Activated CD4-positive, alpha-beta T cell treated with anti-CD3 and anti-CD28 coated beads, Interleukin-2, amount 50 U/mL, for 4 hours (primary cell): Measurements from ENCODE around the gene MYO7B.

Experiments used
- DNase-seq, 2 experiments: peaks; one replicate each; pipeline ENCODE4 v3.0.0-alpha.2; 2020

The MYO7B gene

DNA sequence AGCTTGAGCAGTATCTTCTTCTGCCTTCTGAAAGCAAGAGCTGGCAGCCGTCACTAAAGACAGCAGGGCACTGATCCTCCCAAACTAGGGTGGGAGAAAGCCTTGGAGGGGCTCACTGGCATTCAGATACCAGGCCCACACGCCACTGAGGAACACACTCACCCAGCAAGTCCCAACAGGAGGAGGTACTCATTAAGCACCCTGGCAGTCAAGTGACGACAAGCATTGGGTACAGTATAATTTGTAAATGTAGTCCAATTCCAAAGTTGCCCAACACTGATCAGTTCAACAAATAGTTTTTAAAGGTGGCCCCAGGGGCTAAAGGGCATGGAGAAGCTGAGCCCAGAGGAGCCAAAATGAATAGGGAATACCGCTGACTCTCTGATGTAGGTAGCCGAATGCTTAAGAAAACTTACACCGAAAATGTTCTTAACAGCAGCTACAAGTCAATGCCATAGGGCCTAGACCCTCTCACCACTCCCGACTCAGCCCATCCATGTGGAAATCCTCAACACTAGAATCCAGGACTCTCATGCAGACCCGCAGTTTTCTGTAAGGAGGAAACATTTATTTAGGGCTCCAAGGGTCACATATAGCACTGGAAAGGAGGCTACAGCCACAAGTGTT is 129.9 kb downstream of the MYO7B start:
- no peak for DNase-seq

DNA sequence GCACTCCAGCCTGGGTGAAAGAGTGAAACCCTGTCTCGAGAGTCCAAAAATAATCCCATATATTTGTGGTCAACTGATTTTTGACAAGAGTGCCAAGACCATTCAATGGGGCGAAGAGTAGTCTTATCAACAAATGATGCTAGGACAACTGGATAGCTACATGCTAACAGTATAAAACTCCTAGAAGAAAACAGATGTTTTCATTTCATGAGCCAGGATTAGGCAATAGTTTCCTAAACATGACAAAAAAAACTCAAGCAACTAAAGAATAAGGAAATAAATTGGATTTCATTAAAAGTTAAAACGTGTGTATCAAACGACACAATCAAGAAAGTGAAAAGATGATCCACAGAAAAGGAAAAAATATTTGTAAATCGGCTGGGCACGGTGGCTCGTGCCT is 133.6 kb downstream of the MYO7B start:
- no peak for DNase-seq

DNA sequence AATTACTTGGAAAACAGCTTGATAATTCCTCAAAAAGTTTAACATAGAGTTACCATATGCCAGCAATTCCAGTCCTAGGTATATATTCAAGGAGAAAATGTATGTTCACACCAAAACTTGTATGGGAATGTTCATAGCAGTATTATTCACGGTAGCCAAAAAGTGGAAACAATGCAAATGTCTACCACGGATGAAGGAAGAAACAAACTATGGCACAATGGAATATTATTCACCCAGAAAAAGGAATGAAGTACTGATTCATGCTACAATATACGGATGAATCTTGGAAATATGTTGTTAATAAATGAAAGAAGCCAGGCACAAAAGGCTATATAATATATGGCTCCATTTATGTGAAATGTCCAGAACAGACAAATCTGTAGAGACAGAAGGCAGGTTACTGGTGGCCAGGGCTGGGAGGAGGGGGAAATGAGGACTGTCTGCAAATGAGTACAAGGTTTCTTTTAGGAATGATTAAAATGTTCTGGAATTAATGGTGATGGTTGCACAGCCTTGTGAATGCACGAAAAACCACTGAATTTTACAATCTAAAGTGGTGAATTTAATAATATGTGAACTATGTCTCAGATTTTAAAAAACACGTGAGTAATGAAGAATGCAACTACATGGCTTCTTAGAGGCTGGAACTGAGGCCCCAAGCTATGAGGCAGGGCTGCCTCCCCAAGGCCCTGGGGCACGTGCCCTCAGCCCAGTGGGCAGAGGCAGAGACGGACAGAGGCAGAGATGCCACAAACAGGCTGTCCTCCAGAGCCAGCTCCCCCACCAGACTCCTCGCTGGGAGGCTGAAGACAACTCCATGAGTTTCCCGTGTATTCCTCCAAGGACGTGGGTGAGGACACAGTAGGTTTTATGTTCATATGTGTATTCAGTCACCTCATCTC is 134.8 kb downstream of the MYO7B start:
- DNase-seq = no peak

DNA sequence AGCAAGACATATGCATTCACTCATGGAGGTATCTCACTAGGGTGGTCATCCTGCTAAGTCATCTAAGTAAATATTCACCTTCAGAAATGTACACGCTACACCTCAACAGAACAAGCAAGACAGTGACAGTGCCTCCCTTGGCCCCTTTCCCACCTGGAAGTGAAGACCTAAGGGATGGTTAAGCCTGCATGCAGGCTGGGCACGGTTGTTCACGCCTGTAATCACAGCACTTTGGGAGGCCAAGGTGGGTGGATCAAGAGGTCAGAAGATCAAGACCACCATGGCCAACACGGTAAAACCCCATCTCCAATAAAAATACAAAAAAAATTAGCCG is 135.4 kb downstream of the MYO7B start:
- DNase-seq = no peak

DNA sequence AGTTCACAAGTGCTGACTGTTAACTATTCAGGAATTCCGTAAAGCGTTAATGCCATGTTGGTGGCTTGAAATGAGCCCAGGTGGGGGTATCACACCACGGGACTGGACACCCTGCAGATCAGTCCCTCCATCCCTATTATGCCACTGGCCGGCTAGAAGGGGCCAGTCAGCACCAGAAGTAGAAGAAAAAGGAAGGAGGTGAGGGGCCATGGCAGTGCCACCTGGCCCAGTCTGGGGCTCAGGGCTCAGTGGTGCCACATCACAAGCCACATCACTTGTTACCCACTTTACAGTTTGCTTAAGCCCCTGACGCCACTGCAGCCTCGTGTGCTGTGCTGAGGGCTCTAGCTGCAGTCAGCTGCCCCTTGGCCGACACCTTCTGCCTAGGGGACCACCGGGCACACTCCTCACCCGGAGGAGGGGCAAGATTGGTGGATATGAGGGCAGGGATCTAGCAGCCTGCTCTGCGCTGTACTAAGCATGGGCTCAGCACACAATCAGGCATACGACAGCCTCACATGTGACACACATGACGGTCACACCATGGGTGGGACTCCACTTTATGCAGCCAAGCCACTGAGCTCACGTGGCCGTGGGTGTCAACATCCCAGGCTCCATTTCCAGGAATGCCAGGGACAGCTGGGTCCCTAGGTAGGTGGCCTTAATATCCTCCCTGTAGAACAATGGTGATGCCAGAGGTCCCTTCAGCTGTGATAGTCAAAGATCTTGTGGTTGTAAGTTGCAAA is 136.2 kb downstream of the MYO7B start:
- no peak for DNase-seq

DNA sequence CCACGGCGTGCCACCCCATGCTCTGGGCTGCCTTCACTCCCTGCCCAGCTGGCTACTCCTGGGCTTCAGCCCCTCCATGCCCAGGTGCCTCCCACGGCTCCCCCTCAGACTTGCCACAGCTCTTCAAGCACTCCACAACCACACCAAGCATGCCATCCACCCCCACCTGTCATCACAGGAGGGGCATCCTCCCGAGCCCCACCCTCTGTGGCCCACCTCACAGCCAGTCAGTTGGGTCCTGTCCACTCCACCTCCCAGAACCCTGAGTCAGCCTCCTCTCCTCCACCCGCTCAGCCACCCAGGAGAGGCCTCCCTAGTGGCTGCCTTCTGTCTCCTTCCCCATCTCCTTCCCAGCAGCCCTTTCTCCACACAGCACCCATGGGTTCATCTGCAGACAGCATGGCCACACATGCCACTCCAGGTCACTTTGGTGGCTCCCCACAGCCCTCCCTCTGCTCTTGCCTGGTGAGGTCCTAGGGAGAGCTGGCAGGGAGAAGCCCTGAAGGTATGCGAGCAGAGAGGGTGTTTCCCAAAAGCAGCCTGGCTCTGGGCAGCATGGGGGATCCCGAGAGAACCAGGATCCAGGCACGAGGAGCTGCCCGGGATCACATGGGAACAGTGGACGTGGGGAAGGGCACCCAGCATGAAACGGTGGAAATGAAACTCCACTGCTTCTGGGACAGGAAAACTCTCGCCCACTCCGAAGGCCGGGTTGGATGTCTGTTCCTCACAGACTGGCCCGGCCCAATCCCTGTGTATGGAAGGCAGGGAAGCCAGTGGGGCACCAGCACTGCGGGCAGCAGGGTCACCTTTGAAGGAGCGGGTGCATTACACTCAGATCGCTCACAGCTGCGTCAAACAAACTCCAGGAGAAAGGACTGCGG is 137.1 kb downstream of the MYO7B start:
- DNase-seq = no peak

DNA sequence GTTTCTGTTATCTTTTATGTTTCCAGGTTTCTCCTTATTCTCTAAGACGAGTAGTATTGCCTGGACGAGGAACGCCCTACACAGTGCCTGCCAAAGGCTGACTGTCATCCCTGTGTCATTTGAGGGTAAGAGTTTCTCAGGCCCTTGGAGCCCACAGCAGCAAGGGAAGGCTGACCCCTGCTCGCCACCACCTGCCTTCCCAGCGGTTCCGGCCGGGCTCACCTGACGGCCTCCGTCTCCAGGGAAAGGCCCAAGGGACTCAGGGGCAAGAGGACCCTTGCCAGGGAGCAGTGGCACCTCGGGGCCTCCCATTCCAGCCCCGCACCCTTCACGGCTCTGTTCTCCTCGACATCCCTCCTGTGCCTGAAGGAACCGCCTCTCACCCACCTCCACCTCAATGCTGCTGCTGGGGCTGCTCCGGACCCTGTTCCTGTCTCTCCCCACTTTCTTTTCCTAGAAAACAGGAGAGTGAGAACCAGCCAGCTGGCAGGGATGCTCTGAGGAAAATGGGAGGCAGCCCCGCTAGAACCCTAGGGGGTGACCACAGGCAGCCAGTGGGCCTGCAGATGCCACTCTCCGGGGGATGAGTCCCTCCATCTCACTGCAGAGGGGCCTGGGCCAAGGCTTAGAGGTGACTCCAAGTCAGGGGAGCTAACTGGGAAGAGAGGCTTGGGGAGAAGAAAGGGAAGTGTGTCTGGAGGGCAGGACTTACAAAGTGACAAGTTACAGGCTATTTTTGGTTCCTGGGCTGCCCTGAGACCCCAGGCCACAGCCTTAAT is 138.0 kb downstream of the MYO7B start:
- DNase-seq = no peak

DNA sequence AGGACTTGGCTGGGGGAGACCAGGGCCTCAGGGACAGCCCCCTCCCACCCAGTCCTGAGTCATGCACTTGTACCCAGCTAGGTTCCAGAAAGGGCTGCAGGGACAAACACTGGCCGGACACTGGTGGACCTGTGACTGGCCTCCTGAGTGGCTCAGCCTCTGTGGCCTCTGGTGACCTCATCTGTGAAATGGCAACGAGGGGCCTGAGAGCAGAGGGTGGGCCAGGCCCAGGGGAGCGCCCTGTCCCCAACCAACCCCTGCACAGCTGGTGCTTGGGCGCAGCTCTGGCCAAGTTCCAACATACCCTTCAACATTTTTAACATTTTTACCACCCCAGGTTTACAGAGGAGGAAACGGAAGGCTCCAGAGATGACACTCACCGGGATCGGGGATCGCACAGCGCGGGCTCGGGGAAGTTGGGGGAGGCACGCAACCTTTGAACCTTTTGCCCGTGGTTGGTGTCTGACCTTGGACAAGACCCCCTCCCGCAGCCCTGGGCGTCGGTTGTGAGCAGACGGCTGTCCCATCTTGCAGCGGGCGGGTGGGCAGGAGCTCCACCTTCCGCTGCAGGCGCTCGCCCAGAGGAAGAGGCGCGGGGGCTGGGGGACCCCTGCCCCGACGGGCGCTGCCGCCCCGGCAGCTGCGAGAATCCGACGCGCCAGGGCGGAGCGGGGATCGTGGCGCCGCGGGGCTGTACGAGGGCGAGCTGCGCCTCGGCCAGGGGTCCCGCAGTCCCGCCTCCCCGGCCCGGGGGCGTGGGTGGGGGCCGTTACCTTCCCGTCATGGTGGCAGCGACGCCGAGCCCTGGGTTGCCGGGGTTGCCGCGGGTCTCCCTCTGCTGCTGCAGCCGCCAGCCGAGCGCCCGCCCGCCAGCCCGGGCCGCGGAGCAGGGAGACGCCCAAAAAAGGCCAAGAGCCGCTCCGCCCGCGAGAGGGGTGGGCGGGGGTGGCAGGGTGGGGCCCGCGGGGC is 139.0 kb downstream of the MYO7B start:
- DNase-seq = peak in 1 of 2 experiments; percentile 8

DNA sequence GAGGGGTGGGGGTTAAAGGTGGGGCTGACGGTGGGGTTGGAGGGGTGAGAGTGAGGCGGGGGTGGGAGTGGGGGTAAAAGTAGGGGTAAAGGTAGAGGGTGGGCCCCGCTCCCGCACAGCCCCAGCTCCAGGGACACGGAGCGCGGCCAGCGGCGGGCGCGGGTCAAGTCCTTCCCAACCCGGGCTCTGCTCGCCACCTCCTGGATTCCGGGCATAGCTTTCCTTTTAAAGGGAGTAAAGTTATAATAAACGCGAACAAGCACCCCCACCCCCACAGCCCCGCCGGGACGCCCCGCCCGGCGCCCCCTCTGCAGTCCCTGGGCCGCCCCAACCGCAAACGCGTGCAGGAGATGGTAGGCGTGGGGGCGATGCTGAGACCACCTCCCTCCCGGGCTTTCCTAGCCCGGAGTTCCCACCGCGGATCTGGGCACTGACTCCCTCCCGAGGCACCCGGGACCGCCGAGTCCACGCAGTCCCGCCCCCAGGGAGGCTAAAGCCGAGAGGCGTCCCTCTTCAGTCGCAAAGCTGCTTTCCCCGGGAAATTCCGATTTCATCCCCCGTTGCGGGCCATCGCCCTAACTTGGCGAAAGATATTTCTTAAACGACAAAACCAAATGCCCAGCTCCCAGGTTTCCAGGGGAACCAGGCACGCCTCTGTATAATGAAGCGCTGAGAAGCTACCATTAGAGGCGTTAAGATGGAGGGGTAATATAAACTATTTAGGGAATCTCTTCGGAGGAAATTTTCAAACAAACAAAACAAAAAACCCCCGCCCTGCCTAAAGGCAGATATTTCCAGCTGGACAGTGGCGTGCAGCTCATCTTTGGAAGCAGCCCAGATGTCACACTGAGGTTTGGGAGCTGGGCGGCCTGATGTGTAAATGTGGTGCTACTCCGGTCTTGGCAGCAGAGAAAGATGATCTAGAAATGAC is 140.1 kb downstream of the MYO7B start, which contains the start of gene LIMS2:
Gene LIMS2, minus strand, starts transcription at position 200 of the 931 bp plus-strand sequence. CDS start 506 bp downstream, outside the sequence.
- DNase-seq = no peak

DNA sequence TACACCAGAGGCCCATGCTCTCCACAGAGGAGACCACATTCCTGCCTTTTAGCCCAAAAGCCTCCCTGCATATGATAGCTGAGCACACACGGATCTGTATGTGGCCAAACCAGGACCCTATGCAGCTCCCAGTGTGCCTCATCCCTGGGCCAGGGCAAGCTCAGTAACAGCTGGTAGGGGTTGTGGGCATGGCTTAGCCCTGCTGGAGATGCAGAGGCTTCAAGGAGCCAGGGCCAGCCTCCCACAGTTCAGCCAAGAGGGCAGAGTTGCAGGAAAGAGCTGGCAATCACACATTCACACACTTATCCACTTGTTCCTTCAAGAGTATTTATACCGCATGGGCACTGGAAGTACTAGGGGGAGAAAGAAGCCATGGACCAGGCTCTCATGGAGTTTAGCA is 141.4 kb downstream of the MYO7B start:
- DNase-seq = no peak

DNA sequence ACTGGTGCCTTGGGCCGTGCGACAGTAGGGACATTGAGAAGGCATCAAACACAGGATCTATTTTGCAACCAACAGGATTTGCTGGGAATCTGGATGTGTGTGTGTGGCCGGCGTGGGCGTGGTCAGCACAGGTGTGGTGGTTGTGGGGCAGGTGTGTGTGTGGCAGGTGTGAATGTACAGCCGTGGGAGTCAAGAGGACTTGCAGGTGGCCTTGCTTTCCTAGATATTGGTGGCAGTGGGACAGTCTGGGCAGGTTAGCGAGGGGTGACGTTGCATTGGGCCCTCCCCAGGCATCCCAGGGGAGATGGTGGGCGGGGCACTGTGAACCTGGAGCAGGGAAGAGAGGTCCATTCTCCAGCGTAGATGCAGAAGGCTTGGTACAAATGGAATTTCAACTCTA is 143.0 kb downstream of the MYO7B start:
- no peak for DNase-seq

DNA sequence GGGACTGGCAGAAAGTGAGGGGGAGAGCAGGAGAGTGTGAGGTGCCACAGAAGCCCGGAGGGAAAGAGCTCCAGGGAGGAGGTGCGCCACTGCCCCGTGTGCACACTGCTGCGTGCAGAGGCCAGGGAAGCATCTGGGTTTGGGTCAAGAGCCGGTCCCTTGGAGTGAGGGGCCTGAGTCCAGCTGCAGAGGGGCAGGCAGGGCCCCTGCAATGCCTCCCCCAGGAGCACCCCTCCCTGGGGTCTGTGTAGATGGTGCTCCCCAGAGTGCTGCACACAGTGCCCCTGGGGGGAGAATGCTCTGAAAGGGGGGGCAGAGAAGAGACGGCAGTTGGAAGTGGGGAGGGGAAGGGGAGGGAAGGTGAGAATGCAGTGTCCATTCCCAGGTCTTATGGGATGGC is 143.5 kb downstream of the MYO7B start:
- no peak for DNase-seq

DNA sequence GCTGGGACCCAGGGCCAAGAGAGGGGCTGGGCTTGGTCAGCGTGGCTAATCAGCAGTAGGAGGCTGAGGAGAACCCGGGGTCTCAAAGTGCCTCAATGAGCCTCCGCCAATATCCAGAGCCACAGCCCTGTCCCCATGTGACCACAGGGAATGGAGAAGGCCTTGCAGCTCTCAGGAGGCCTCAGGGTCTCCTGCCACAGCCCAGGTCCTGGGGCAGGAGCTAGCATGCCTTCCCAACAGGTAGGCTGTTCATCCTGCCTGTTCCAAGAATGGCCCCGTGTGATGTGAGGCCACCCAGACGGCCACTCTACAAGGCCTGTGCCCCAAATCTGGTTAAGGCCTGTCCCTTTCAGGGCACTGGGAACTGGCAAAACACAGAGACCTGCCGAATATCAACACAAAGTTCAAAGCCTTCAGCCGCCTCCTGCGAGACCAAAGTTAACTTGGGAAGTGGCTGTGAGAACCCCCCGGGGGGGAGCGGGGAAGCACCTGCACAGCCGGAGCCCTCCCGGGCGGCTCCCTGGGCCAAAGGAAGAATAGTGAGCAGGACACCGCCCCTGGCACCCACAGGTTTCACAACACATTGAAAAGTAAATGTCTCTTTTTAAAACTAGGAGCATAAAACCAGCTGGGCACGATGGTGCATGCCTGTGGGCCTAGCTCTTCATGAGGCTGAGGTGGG is 144.3 kb downstream of the MYO7B start:
- DNase-seq = no peak

DNA sequence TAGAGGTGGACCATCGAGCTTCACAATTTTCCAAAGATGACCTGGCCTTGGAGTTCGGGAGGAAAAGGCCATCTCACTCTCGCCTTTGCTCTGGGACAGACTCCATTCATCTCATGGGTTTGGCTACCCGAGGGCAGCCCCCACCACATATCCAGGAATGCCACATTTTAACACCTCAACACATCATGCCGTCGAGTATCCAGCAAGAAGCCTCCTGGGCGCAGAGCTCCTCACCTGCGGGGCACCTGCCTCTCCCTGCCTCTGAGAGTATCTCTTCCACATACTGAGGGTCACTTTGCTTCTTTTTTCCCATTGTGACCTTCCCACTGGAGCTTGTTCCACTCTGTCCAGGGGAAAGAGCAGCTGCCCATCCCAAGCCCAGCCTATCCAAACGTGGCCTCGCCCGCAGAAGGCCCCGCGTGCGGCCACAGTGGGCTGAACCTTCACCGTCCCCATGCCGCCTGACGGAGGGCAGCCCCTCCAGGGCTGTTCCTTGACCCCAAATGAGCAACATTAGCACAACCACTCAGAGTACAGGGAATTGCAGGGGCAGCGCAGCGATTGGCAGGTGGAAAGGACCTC is 145.3 kb downstream of the MYO7B start:
- no peak for DNase-seq

DNA sequence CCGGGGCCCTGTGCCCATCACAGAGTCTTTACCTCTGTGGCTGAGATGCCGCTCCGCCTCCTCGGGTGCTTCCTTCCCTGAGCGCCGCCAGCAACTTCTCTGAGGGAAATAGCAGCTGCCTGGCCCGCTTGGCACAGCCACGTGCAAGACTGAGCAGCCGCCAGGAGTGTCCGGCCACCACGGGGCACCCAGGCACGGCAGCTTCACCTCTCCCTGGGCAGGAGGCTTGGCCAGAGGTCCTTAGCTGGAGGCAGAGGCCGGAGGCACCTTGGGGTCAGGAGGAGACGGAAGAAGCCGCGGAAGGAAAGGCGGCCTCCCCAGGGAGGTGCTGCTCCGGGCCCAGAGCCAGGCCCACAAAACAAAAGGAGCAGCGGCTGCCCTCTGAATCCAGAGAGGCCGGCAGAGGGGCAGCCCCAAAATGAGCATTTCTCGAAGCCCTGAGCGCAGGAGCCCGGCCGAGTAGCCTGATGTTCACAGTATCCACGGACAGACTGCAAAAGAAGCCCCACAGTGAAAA is 145.9 kb downstream of the MYO7B start:
- DNase-seq = no peak

DNA sequence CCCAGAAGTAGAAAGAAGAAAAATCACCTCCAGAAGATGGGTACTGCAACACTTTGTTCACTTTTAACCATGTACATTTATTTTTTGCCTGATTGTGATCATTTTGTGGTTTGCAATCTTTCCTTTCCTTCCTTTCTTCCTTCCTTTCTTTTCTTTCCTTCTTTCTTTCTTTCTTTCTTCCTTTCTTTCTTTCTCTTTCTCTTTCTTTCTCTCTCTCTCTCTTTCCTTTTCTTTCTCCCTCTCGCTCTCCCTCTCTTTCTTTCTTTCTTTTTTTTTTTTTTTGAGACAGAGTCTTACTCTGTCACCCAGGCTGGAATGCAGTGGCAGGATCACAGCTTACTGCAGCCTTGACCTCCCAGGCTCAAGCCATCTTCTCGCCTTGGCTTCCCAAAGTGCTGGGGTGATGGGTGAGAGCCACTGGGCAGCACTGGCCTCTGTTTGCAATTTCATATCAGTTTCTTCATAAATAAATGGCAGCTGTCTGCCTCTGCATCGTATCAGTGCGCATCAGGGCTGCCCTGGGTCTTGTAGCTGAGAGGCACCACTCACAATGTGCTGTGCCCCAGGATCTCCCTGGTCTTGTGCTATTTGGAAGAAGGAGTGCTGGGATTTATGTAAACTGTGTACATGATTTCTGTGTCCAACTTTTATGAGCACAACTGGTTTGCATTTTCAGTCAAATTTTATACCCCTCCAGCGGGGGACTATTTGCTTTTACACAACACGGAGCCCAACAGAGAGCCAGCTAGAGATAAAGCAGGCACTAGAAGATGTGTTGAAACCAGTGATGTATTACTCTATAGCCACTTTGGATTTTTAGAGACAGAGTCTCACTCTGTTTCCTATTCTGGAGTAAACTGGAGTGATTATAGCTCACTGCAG is 146.7 kb downstream of the MYO7B start:
- DNase-seq = no peak

DNA sequence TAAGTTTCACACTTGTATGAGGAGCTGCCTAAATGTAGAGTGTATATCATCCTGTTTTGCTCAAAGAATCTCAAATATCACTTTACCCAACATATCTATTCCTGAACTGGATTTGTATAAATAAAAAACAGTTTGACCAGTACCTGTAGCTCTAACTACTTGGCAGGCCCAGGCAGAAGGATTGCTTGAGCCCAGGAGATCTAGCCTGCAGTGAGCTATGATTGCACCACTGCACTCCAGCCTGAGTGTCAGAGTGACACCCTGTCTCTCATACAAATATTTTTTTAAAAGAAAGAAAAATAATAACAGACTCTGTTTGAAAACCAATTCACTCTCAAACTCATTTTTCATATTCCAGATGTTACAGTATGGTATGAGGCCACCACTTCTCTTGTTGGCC is 147.6 kb downstream of the MYO7B start:
- DNase-seq = no peak
